Astrocyte (in vitro differentiated cells and primary cell): Measurements from ENCODE around the gene TRIO.

Experiments used
- EZH2 ChIP-seq: IDR thresholded peaks from 2 replicates; pipeline ENCODE4 v1.6.1; 2012; ENCODE audit warnings: mild to moderate bottlenecking, low read length, inconsistent platforms; ENCODE audit not compliant: insufficient read depth
- TF ChIP-seq, protein P1 (sequence below): IDR thresholded peaks from 2 replicates; pipeline ENCODE4 v1.5.1; 2011; ENCODE audit warnings: low read depth, mild to moderate bottlenecking, inconsistent platforms, low read length, moderate library complexity; ENCODE audit not compliant: insufficient read depth

DNA sequence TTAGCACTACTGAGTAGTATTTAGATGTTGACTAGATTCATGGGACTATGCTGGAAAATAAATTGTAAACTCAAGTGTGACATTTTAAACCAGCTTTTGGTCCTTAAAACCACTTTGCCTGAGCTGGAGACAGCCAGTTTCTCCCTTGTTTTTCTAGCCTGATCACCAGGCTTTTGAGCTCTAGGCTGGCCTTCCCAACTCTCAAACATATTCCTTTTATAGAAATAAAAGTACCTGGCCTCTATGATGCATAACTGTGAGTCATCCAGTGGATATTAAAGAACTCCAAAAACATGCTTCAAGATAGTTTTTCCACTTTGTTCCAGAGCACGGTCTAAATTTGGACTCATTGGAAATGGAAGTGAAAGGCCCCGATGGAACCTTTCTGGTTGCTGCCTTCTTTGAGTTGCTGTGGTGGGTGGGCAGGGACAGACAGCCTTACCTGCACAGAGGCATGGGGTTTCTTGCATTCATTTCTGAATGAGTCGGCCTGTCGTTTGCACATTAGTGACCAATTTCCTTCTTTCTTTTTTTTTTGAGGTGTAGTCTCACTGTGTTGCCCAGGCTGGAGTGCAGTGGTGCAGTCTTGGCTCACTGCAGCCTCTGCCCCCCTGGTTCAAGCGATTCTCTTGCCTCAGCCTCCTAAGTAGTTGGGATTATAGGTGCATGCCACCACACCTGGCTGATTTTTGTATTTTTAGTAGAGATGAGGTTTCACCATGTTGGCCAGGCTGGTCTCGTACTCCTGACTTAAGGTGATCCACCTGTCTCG lies 43.1 kb downstream of the TRIO start:
- TF ChIP-seq EZH2, result no peak
- TF ChIP-seq, protein P1, sequence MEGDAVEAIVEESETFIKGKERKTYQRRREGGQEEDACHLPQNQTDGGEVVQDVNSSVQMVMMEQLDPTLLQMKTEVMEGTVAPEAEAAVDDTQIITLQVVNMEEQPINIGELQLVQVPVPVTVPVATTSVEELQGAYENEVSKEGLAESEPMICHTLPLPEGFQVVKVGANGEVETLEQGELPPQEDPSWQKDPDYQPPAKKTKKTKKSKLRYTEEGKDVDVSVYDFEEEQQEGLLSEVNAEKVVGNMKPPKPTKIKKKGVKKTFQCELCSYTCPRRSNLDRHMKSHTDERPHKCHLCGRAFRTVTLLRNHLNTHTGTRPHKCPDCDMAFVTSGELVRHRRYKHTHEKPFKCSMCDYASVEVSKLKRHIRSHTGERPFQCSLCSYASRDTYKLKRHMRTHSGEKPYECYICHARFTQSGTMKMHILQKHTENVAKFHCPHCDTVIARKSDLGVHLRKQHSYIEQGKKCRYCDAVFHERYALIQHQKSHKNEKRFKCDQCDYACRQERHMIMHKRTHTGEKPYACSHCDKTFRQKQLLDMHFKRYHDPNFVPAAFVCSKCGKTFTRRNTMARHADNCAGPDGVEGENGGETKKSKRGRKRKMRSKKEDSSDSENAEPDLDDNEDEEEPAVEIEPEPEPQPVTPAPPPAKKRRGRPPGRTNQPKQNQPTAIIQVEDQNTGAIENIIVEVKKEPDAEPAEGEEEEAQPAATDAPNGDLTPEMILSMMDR, result no peak
